ENCODE data around the gene STAG3. TPM values are rescaled to one million over a fixed set of nuclear protein-coding genes. Genes with fewer than 3 reads are reported as not detected.
"Not testable (repeated sequence)": the region's sequence is repeated elsewhere in the genome, so short reads cannot be mapped to it uniquely, and the experiment has no call there.

STAG3 gene
- total and polyA plus RNA-seq, 2 donors (not counting 3 experiments of a cell fraction or from before 2014, with no cell fraction given) = 0.29 to 1.4 TPM

DNA sequence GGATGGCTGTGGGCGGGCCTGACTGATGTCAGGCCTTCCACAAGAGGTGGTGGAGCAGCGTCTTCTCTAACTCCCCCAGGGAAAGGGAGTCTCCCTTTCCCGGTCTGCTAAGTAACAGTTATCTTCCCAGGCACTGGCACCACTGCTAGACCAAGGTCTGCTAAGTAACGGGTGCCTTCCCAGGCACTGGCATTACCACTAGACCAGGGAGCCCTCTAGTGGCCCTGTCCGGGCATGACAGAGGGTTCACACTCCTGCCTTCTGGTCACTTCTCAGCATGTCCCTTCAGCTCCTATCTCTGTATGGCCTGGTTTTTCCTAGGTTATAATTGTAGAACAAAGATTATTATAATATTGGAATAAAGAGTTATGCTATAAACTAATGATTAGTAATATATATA lies 40.2 kb downstream of the STAG3 start:
- H3K9me1 ChIP-seq (replicated peaks; ENCODE audit: control insufficient read depth, extremely low read depth, insufficient read depth, low read length); BruUV-seq (replicated peaks); H3K9ac ChIP-seq (replicated peaks; ENCODE audit: extremely low read depth, insufficient read depth, low read length); H3K79me2 ChIP-seq (ENCODE audit: control insufficient read depth, insufficient read depth, low read length); H3K9me3 ChIP-seq (replicated peaks; ENCODE audit: control insufficient read depth, insufficient read depth, low read length); H3K4me1 ChIP-seq (ENCODE audit: control insufficient read depth, extremely low read depth, insufficient read depth, low read length); H3K4me3 ChIP-seq (replicated peaks in 1 of 3; ENCODE audit: insufficient read depth in 1 of 3, low read depth in 1 of 3, low read length in 3 of 3); H3K4me2 ChIP-seq (ENCODE audit: insufficient read depth, low read length); dilution Hi-C loops (cut with MboI; ENCODE audit: extremely low pct_ligation_motif_present, low sequenced_read_pairs); H3K27ac ChIP-seq (ENCODE audit: insufficient read depth, low read depth, low read length); H4K20me1 ChIP-seq (replicated peaks; ENCODE audit: control insufficient read depth, extremely low read depth, insufficient read depth, low read length); POLR2A ChIA-PET; H3K27me3 ChIP-seq (ENCODE audit: control insufficient read depth in 2 of 2, insufficient read depth in 2 of 2, low read length in 2 of 2); H3K36me3 ChIP-seq (ENCODE audit: control insufficient read depth in 2 of 2, extremely low read depth in 1 of 2, insufficient read depth in 2 of 2, low read length in 2 of 2); H2AFZ ChIP-seq (ENCODE audit: low read depth, low read length): not testable (repeated sequence)
- CTCF ChIA-PET = interaction anchor here (0.8 to 3.7 kb wide), 4 partner anchors 18 to 88 kb away, joined by 4 to 79 read pairs (median 4); partner anchors contain the start of gene LAMTOR4
- FAIRE-seq (peak; percentile 92), DNase-seq (ENCODE audit: low read depth, low spot score) (peak; percentile 41)
- TF ChIP-seq, protein P1, sequence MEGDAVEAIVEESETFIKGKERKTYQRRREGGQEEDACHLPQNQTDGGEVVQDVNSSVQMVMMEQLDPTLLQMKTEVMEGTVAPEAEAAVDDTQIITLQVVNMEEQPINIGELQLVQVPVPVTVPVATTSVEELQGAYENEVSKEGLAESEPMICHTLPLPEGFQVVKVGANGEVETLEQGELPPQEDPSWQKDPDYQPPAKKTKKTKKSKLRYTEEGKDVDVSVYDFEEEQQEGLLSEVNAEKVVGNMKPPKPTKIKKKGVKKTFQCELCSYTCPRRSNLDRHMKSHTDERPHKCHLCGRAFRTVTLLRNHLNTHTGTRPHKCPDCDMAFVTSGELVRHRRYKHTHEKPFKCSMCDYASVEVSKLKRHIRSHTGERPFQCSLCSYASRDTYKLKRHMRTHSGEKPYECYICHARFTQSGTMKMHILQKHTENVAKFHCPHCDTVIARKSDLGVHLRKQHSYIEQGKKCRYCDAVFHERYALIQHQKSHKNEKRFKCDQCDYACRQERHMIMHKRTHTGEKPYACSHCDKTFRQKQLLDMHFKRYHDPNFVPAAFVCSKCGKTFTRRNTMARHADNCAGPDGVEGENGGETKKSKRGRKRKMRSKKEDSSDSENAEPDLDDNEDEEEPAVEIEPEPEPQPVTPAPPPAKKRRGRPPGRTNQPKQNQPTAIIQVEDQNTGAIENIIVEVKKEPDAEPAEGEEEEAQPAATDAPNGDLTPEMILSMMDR (IDR thresholded peaks at IDR 0.05; ENCODE audit: extremely low read depth in 1 of 2, insufficient read depth in 1 of 2, low read depth in 1 of 2, low read length in 2 of 2) = peak in 1 of 2 donors; percentile 46
- intact Hi-C loops (cut with micrococcal nuclease) = loop anchor here (2.0 kb wide), 1 partner anchor 127 kb away; no protein-coding TSS in a partner anchor

DNA sequence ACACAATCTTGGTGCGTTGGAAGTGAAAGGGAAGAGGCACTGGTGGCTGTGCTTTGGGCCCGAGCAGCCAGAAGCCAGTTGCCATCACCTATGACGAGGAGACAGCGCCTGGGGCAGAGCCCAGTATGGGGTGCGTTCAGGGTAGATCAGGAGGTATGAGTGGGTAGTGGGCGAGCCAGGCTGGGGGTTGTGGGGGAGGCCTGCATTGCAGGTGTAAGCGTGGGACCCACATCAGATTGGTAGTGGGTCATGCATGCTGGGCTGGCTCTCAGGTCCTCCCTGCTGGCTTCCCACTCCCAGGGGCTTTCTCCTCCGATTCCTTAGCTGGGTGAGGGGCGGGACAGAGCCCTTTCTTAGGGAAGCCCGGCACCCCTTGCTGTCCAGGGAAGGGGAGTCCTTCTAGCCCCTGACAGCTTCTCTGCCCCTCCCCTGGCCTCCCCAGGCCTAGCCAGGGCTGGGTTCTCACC lies 41.6 kb downstream of the STAG3 start:
- BruUV-seq (replicated peaks) = no TSS peak
- H3K9me3 ChIP-seq (replicated peaks; ENCODE audit: control insufficient read depth, insufficient read depth, low read length) = no peaks in the 10 kb centered on the region
- peaks cover 0 to 7% of the 10 kb centered on the region in 2 experiments for H3K36me3 ChIP-seq (ENCODE audit: control insufficient read depth in 2 of 2, extremely low read depth in 1 of 2, insufficient read depth in 2 of 2, low read length in 2 of 2)
- H3K9me1 ChIP-seq (replicated peaks; ENCODE audit: control insufficient read depth, extremely low read depth, insufficient read depth, low read length) = no peaks in the 10 kb centered on the region
- H3K4me2 ChIP-seq (ENCODE audit: insufficient read depth, low read length) = no peak overlapping the region
- H3K4me1 ChIP-seq (ENCODE audit: control insufficient read depth, extremely low read depth, insufficient read depth, low read length) = no peaks in the 10 kb centered on the region
- no peaks in the 10 kb centered on the region for H3K79me2 ChIP-seq (ENCODE audit: control insufficient read depth, insufficient read depth, low read length)
- POLR2A ChIA-PET = no interaction called here
- CTCF ChIA-PET = no interaction called here
- no peak overlapping the region for H3K4me3 ChIP-seq (replicated peaks in 1 of 3; ENCODE audit: insufficient read depth in 1 of 3, low read depth in 1 of 3, low read length in 3 of 3)
- DNase-seq (ENCODE audit: low read depth, low spot score) (no peak), FAIRE-seq (no peak)
- dilution Hi-C loops (cut with MboI; ENCODE audit: extremely low pct_ligation_motif_present, low sequenced_read_pairs) = no loop called here
- H4K20me1 ChIP-seq (replicated peaks; ENCODE audit: control insufficient read depth, extremely low read depth, insufficient read depth, low read length) = no peaks in the 10 kb centered on the region
- H3K27ac ChIP-seq (ENCODE audit: insufficient read depth, low read depth, low read length) = no peak overlapping the region
- H3K9ac ChIP-seq (replicated peaks; ENCODE audit: extremely low read depth, insufficient read depth, low read length) = no peak overlapping the region
- no peaks in the 10 kb centered on the region for H3K27me3 ChIP-seq (ENCODE audit: control insufficient read depth in 2 of 2, insufficient read depth in 2 of 2, low read length in 2 of 2)
- TF ChIP-seq, protein P1 (IDR thresholded peaks at IDR 0.05; ENCODE audit: extremely low read depth in 1 of 2, insufficient read depth in 1 of 2, low read depth in 1 of 2, low read length in 2 of 2) = no peak
- TF ChIP-seq FOS (IDR thresholded peaks at IDR 0.05; ENCODE audit: borderline replicate concordance, insufficient read depth, low read length) (no peak), MAX (IDR thresholded peaks at IDR 0.05; ENCODE audit: insufficient read depth, insufficient read length) (no peak), MYC (IDR thresholded peaks at IDR 0.05; ENCODE audit: low read depth, low read length) (no peak), JUN (IDR thresholded peaks at IDR 0.05; ENCODE audit: borderline replicate concordance, insufficient read depth, insufficient read length, low read depth) (no peak), GATA2 (IDR thresholded peaks at IDR 0.05; ENCODE audit: insufficient read depth, insufficient read length, low read depth, low read length) (no peak), POLR2AphosphoS5 (IDR thresholded peaks at IDR 0.05; ENCODE audit: insufficient read depth, low read depth, low read length) (no peak), EZH2 (IDR thresholded peaks at IDR 0.05; ENCODE audit: borderline replicate concordance, low read depth, low read length, severe bottlenecking) (no peak), POLR2A (IDR thresholded peaks at IDR 0.05; ENCODE audit: low read depth, low read length) (no peak)
- intact Hi-C loops (cut with micrococcal nuclease) = loop anchor here (2.0 kb wide), 1 partner anchor 125 kb away; no protein-coding TSS in a partner anchor
- H2AFZ ChIP-seq (ENCODE audit: low read depth, low read length) = no peak overlapping the region

All from endothelial cell of umbilical vein (primary cell).